Breast epithelium (tissue), 3 donors: ENCODE results near the gene KDM4C.

Source experiments
- CTCF ChIP-seq, 3 donors: fragments of 450-650 bp; IDR thresholded peaks; one replicate each; pipeline ENCODE4 v1.5.1; 2016 to 2017; ENCODE audit warnings: antibody characterized with exemption in 3 of 3, mild to moderate bottlenecking in 3 of 3, moderate library complexity in 3 of 3
- POLR2A ChIP-seq: fragments of 450-650 bp; IDR thresholded peaks from one replicate; pipeline ENCODE4 v1.6.1; 2016; ENCODE audit warnings: antibody characterized with exemption, mild to moderate bottlenecking, moderate library complexity

GRCh38 chr9:6961845-6962522 is 204.2 kb downstream of the KDM4C start:
- no peak for TF ChIP-seq POLR2A
- no peak for TF ChIP-seq CTCF (IDR thresholded peaks at IDR 0.05)
